OCI-LY1 (cell line): ENCODE measurements around the gene CCNE1.

Experiments
- EZH2 ChIP-seq: fragments of 200-600 bp; sonication (generic), shearing (Covaris generic); IDR thresholded peaks from 2 replicates; pipeline ENCODE4 v1.8.0; 2017; ENCODE audit warnings: borderline replicate concordance, mixed run types, mild to moderate bottlenecking, antibody characterized with exemption, low read length, moderate library complexity, mixed read lengths
- TF ChIP-seq, protein P1 (sequence below): fragments of 200-600 bp; sonication (generic), shearing (Covaris generic); IDR thresholded peaks from 2 replicates; pipeline ENCODE4 v1.5.1; 2017; ENCODE audit warnings: mild to moderate bottlenecking, antibody characterized with exemption, low read length, moderate library complexity, mixed read lengths

DNA sequence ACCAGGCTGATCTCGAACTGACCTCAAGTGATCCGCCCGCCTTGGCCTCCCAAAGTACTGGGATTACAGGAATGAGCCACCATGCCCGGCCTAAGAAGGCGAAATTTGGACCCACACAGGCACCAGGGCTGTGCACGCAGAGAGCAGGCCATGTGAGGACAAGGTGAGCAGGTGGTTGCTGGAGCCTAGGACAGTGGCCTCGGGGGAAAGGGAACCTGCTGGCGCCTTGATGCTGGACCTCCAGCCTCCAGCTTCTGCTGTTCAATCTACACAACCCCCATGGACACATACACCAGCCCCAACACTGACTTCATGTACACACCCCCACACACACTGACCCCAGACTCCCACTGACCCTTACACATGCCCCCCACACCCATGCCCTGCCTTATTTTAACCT, 41.8 kb upstream of the CCNE1 start:
- TF ChIP-seq, protein P1, sequence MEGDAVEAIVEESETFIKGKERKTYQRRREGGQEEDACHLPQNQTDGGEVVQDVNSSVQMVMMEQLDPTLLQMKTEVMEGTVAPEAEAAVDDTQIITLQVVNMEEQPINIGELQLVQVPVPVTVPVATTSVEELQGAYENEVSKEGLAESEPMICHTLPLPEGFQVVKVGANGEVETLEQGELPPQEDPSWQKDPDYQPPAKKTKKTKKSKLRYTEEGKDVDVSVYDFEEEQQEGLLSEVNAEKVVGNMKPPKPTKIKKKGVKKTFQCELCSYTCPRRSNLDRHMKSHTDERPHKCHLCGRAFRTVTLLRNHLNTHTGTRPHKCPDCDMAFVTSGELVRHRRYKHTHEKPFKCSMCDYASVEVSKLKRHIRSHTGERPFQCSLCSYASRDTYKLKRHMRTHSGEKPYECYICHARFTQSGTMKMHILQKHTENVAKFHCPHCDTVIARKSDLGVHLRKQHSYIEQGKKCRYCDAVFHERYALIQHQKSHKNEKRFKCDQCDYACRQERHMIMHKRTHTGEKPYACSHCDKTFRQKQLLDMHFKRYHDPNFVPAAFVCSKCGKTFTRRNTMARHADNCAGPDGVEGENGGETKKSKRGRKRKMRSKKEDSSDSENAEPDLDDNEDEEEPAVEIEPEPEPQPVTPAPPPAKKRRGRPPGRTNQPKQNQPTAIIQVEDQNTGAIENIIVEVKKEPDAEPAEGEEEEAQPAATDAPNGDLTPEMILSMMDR: no peak
- TF ChIP-seq EZH2: no peak
